Adrenal gland (tissue), 5 donors: ENCODE results near the gene THSD4.

Experiments
- CTCF ChIP-seq, 6 experiments: fragments of 450-650 bp in 4 of 6; fragments of 200-600 bp in 2 of 6; sonication (generic) in 1 of 6; IDR thresholded peaks; 1 replicate in 5 of 6; 2 replicates in 1 of 6; pipeline versions ENCODE4 v1.5.1 to v1.8.0; 2016 to 2021; ENCODE audit warnings: antibody characterized with exemption in 6 of 6, mild to moderate bottlenecking in 2 of 6, moderate library complexity in 1 of 6
- POLR2A ChIP-seq, 2 donors: fragments of 450-650 bp; IDR thresholded peaks; one replicate each; pipeline ENCODE4 v1.6.1; 2017; ENCODE audit warnings: antibody characterized with exemption in 2 of 2, mild to moderate bottlenecking in 2 of 2, moderate library complexity in 1 of 2
- donor health status: DM: no; HTN: no; CAD: no.

- TF ChIP-seq CTCF (IDR thresholded peaks at IDR 0.05) = peak in 2 of 6 experiments; percentile 16 to 36
- TF ChIP-seq POLR2A (IDR thresholded peaks at IDR 0.05) = no peak
Observed at GRCh38 chr15:71125831-71126450, 10.7 kb downstream of the THSD4 start.
